H9 (cell line): ENCODE results near the gene LARGE1. TPM values are rescaled to one million over a fixed set of nuclear protein-coding genes. Genes with fewer than 3 reads are reported as not detected.

Experiments used
- DNase-seq: peaks from one replicate; pipeline ENCODE4 v3.0.0-alpha.2; 2017
- H2AFZ ChIP-seq: one replicate; pipeline ENCODE4 v1.6.1; 2013; ENCODE audit warnings: mild to moderate bottlenecking, low read length, control low read depth, moderate library complexity
- H2AK5ac ChIP-seq: 2 replicates; pipeline ENCODE4 v1.6.1; 2013; ENCODE audit warnings: low read length, control low read depth, mixed read lengths; ENCODE audit not compliant: insufficient read length
- H2BK120ac ChIP-seq: one replicate; pipeline ENCODE4 v1.6.1; 2013; ENCODE audit warnings: low read depth, mild to moderate bottlenecking, low read length, control low read depth, inconsistent platforms; ENCODE audit not compliant: poor library complexity, severe bottlenecking
- H2BK12ac ChIP-seq: 2 replicates; pipeline ENCODE4 v1.6.1; 2013; ENCODE audit warnings: low read length, control low read depth, mixed read lengths, low read depth; ENCODE audit not compliant: insufficient read length
- H2BK15ac ChIP-seq: 2 replicates; pipeline ENCODE4 v1.6.1; 2013; ENCODE audit warnings: low read depth, low read length, control low read depth
- H2BK20ac ChIP-seq: one replicate; pipeline ENCODE4 v1.6.1; 2013; ENCODE audit warnings: low read depth, mild to moderate bottlenecking, low read length, control low read depth, inconsistent platforms; ENCODE audit not compliant: poor library complexity, severe bottlenecking
- H2BK5ac ChIP-seq: 2 replicates; pipeline ENCODE4 v1.6.1; 2013; ENCODE audit warnings: low read length, control low read depth, mixed read lengths; ENCODE audit not compliant: insufficient read length
- H3K14ac ChIP-seq: 2 replicates; pipeline ENCODE4 v1.6.1; 2013; ENCODE audit warnings: low read length, control low read depth; ENCODE audit not compliant: insufficient read depth
- H3K18ac ChIP-seq: 2 replicates; pipeline ENCODE4 v1.6.1; 2013; ENCODE audit warnings: low read depth, mild to moderate bottlenecking, mixed read lengths, low read length, control low read depth; ENCODE audit not compliant: insufficient read length
- H3K23ac ChIP-seq: 2 replicates; pipeline ENCODE4 v1.6.1; 2013; ENCODE audit warnings: low read length, control low read depth, mixed read lengths, low read depth; ENCODE audit not compliant: insufficient read length
- H3K23me2 ChIP-seq: 2 replicates; pipeline ENCODE4 v1.6.1; 2013; ENCODE audit warnings: low read depth, mild to moderate bottlenecking, mixed read lengths, low read length, control low read depth; ENCODE audit not compliant: insufficient read length, poor library complexity, severe bottlenecking
- H3K27ac ChIP-seq: 2 replicates; pipeline ENCODE4 v1.5.1; 2013; ENCODE audit warnings: low read length, control low read depth, mixed read lengths, low read depth; ENCODE audit not compliant: insufficient read length
- H3K27me3 ChIP-seq: 2 replicates; pipeline ENCODE4 v1.6.1; 2013; ENCODE audit warnings: low read length, control low read depth, inconsistent platforms; ENCODE audit not compliant: insufficient read depth
- H3K4ac ChIP-seq: 2 replicates; pipeline ENCODE4 v1.6.1; 2013; ENCODE audit warnings: low read depth, mild to moderate bottlenecking, control low read depth, inconsistent platforms, low read length, moderate library complexity
- H3K4me1 ChIP-seq: 2 replicates; pipeline ENCODE4 v1.6.1; 2013; ENCODE audit warnings: low read length, control low read depth, inconsistent platforms; ENCODE audit not compliant: insufficient read depth
- H3K4me2 ChIP-seq: 2 replicates; pipeline ENCODE4 v1.6.1; 2013; ENCODE audit warnings: low read length, control low read depth, mixed read lengths; ENCODE audit not compliant: insufficient read length, insufficient read depth
- H3K56ac ChIP-seq: 2 replicates; pipeline ENCODE4 v1.6.1; 2013; ENCODE audit warnings: low read depth, mild to moderate bottlenecking, mixed read lengths, low read length, control low read depth; ENCODE audit not compliant: insufficient read length
- H3K79me1 ChIP-seq: 2 replicates; pipeline ENCODE4 v1.6.1; 2013; ENCODE audit warnings: low read depth, mild to moderate bottlenecking, moderate library complexity, low read length, control low read depth, inconsistent platforms; ENCODE audit not compliant: insufficient read depth, poor library complexity, severe bottlenecking
- H3K79me2 ChIP-seq: 2 replicates; pipeline ENCODE4 v1.6.1; 2013; ENCODE audit warnings: low read length, control low read depth, inconsistent platforms; ENCODE audit not compliant: insufficient read depth
- H3K9ac ChIP-seq: 2 replicates; pipeline ENCODE4 v1.6.1; 2013; ENCODE audit warnings: low read length, control low read depth, mixed read lengths; ENCODE audit not compliant: insufficient read length; ENCODE audit errors: extremely low read depth
- H3K9me3 ChIP-seq: one replicate; pipeline ENCODE4 v1.6.1; 2013; ENCODE audit warnings: low read depth, low read length, inconsistent platforms; ENCODE audit not compliant: control insufficient read depth
- H3T11ph ChIP-seq: one replicate; pipeline ENCODE4 v1.6.1; 2013; ENCODE audit warnings: mild to moderate bottlenecking, low read length, control low read depth, inconsistent platforms
- H4K20me1 ChIP-seq: one replicate; pipeline ENCODE4 v1.6.1; 2013; ENCODE audit not compliant: control insufficient read depth, insufficient read length, insufficient read depth
- H4K5ac ChIP-seq: 2 replicates; pipeline ENCODE4 v1.6.1; 2013; ENCODE audit warnings: low read depth, mild to moderate bottlenecking, mixed read lengths, low read length, control low read depth; ENCODE audit not compliant: insufficient read length
- H4K8ac ChIP-seq: replicated peaks from 2 replicates; pipeline ENCODE4 v1.6.1; 2013; ENCODE audit warnings: low read length, control low read depth, mixed read lengths, low read depth; ENCODE audit not compliant: insufficient read length
- H4K91ac ChIP-seq: 2 replicates; pipeline ENCODE4 v1.6.1; 2013; ENCODE audit warnings: low read depth, mild to moderate bottlenecking, moderate library complexity, mixed read lengths, low read length, control low read depth; ENCODE audit not compliant: insufficient read length
- H3K27ac Mint-ChIP-seq, 3 experiments: 2 replicates in 2 of 3; 3 replicates in 1 of 3; pipeline ENCODE4 v1.8.0; 2020 to 2021; ENCODE audit warnings: mixed read lengths in 3 of 3, mild to moderate bottlenecking in 1 of 3, moderate library complexity in 1 of 3
- H3K27me3 Mint-ChIP-seq: 2 replicates; pipeline ENCODE4 v1.8.0; 2021; ENCODE audit warnings: low read depth, mild to moderate bottlenecking, moderate library complexity, mixed read lengths
- H3K36me3 Mint-ChIP-seq, 3 experiments: 2 replicates in 2 of 3; 3 replicates in 1 of 3; pipeline ENCODE4 v1.8.0; 2020 to 2021; ENCODE audit warnings: low read depth in 3 of 3, mixed read lengths in 3 of 3; ENCODE audit not compliant: insufficient read depth in 1 of 3
- H3K4me1 Mint-ChIP-seq, 2 experiments: 2 replicates each; pipeline ENCODE4 v1.8.0; 2020; ENCODE audit warnings: mixed read lengths in 2 of 2
- H3K4me3 Mint-ChIP-seq, 2 experiments: 2 replicates in 1 of 2; 3 replicates in 1 of 2; pipeline ENCODE4 v1.8.0; 2020 to 2021; ENCODE audit warnings: mild to moderate bottlenecking in 2 of 2, mixed read lengths in 2 of 2, moderate library complexity in 1 of 2
- H3K9me3 Mint-ChIP-seq, 2 experiments: 2 replicates in 1 of 2; 3 replicates in 1 of 2; pipeline ENCODE4 v1.8.0; 2020; ENCODE audit warnings: mild to moderate bottlenecking in 2 of 2, mixed read lengths in 2 of 2, moderate library complexity in 1 of 2
- WGBS: extraction: QIAGEN DNeasy Blood & Tissue Kit; methylation state at CpG from one replicate; pipeline ENCODE4 v1.1.7; 2013; ENCODE audit warnings: missing lambda C conversion rate, low lambda C conversion rate, mixed read lengths; ENCODE audit not compliant: insufficient read length; ENCODE audit errors: extremely low coverage; 5-methylcytosine and 5-hydroxymethylcytosine counted together
- total RNA-seq: library from RNA; stranded (reverse); gene quantifications from 2 replicates; pipeline ENCODE4 v1.2.1, GENCODE V29; 2021
- TF ChIP-seq, protein P1 (sequence below): fragments of 200-600 bp; sonication (generic); conservative IDR thresholded peaks from 3 replicates; pipeline ENCODE4 v1.8.0; 2021; ENCODE audit warnings: antibody characterized with exemption, mild to moderate bottlenecking

The LARGE1 gene
- total RNA-seq, 1 experiment from 2014 or later, result 43.5 TPM

DNA sequence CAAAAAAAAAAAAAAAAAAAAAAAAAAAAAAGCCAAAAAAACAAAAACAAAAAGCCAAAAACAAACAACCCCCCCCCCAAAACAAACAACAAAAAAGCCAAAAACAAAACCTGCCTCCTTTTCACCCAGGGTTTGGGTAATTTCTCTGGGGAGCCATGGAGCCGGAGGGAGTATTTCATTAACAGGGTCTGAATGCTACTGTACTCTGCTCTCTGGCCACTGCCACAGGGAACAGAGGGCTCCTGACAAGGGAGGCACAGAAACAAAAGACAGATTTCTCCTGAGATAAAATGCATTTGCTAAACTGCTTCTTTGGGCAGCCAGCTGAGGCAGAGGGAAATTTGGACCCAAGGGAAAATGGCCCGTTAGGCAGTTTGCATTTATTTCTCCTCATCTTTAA is 596.0 kb downstream of the LARGE1 start:
- Histone ChIP-seq H2BK12ac (no peak overlapping the region), H3K4ac (no peak overlapping the region), H3K79me2 (no peaks in the 10 kb centered on the region), H2BK15ac (no peak overlapping the region), H3K27ac (no peak overlapping the region), H3K9me3 (no peaks in the 10 kb centered on the region), H3K27me3 (no peaks in the 10 kb centered on the region), H3K79me1 (no peaks in the 10 kb centered on the region), H2BK5ac (no peak overlapping the region), H4K5ac (no peak overlapping the region), H3K56ac (no peak overlapping the region), H3K18ac (no peak overlapping the region), H2BK20ac (no peak overlapping the region), H3T11ph (no peak overlapping the region), H4K91ac (no peak overlapping the region), H3K9ac (no peak overlapping the region), H3K4me1 (no peaks in the 10 kb centered on the region), H2AK5ac (no peak overlapping the region), H2BK120ac (no peak overlapping the region), H3K23ac (no peak overlapping the region), H3K23me2 (no peaks in the 10 kb centered on the region), H4K8ac (no peak overlapping the region), H4K20me1 (no peaks in the 10 kb centered on the region), H3K4me2 (no peak overlapping the region), H2AFZ (no peak overlapping the region), H3K14ac (no peak overlapping the region)
- H3K27me3 Mint-ChIP-seq, result peaks cover 2% of the 10 kb centered on the region; the same call in 1 of the 2 replicates
- peaks cover 0 to 5% of the 10 kb centered on the region in 2 experiments; a peak in 1 of 4 replicates for H3K4me1 Mint-ChIP-seq
- no peaks in the 10 kb centered on the region for H3K9me3 Mint-ChIP-seq
- no peak for DNase-seq
- no CpG with 5 or more reads among the region's 2 CpGs for WGBS
- H3K27ac Mint-ChIP-seq, result no peak overlapping the region; a peak in 1 of 7 replicates
- TF ChIP-seq, protein P1, sequence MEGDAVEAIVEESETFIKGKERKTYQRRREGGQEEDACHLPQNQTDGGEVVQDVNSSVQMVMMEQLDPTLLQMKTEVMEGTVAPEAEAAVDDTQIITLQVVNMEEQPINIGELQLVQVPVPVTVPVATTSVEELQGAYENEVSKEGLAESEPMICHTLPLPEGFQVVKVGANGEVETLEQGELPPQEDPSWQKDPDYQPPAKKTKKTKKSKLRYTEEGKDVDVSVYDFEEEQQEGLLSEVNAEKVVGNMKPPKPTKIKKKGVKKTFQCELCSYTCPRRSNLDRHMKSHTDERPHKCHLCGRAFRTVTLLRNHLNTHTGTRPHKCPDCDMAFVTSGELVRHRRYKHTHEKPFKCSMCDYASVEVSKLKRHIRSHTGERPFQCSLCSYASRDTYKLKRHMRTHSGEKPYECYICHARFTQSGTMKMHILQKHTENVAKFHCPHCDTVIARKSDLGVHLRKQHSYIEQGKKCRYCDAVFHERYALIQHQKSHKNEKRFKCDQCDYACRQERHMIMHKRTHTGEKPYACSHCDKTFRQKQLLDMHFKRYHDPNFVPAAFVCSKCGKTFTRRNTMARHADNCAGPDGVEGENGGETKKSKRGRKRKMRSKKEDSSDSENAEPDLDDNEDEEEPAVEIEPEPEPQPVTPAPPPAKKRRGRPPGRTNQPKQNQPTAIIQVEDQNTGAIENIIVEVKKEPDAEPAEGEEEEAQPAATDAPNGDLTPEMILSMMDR, result no peak
- H3K4me3 Mint-ChIP-seq, result no peak overlapping the region
- peaks cover 0 to 2% (median 0%) of the 10 kb centered on the region in 3 experiments; a peak in 3 of 7 replicates for H3K36me3 Mint-ChIP-seq
